GM21390 (cell line): ENCODE data around the gene PLEKHA7.

Source experiments
- ATAC-seq: cut with Tn5 transposase; IDR thresholded peaks from one replicate; pipeline ENCODE4 v1.9.1; 2021; ENCODE audit not compliant: unreplicated experiment

The PLEKHA7 gene

DNA sequence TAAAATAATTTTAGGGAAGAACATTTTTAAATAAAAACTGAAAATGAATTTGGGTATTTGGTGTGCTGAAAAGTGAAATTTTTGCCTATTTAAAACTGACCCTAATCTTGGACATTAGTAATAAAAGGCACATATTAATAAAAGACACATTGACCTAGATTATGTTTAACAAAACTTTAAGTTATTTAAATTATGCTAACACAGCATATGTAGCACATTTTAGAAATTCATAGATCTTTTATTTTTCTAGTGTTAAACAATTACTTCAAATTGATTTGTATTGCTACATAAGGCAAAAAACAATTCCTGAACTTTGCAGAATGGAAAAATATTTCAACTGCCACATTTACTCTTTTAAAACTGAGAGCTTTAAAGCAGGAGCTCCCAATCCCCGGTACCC lies 265.1 kb downstream of the PLEKHA7 start:
- no peak for ATAC-seq

- no peak for ATAC-seq
These were observed 268.1 kb downstream of the PLEKHA7 start for GRCh38 chr11:16745950-16746605.

GRCh38 chr11:16744128-16744725 lies 270.0 kb downstream of the PLEKHA7 start:
- ATAC-seq, result no peak

- no peak for ATAC-seq
These were observed 270.7 kb downstream of the PLEKHA7 start for GRCh38 chr11:16743478-16743877.

- no peak for ATAC-seq
These were observed 272.7 kb downstream of the PLEKHA7 start for GRCh38 chr11:16741473-16741872.

- no peak for ATAC-seq
These were observed 275.0 kb downstream of the PLEKHA7 start for GRCh38 chr11:16738947-16739815.

DNA sequence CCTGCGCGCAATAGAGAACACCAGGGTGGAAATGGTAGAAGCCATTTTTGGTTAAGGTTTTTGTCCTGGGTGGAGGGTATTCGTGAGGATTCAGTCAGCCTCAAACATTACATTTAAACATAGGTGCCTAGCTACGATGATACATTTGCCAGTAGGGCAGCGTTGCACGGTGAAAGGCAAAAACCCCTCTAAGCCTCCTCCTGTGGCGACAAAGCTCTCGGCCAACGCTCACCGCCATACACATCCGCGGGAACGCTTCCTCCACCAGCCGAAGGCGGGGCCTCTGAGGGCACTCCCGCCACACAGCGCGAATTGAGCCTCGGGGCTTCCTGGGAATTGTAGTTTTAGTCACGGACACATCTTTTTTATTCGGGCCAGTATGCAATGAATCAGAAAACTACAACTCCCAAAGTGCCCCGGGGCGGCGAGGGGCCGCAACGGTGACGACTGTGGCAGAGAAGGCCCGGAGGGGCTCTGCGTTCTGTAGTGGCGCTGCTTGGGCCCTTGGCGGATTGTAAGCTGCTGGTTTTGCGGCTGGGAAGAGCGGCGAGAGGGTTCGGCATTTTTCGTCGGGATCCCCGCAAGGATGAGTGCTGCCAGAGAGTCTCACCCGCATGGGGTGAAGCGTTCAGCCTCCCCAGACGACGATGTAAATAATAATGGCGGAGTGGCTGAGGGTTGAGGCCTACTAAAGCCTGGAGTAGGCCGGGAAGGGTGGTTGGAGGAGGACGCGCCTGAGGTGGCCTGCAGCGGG lies 275.8 kb downstream of the PLEKHA7 start, which contains the start of gene C11orf58:
TSS of gene C11orf58 (plus strand) at position 455 of the 754 bp plus-strand sequence. CDS start at position 587, 132 bp downstream.
- ATAC-seq, result peak; percentile 97

DNA sequence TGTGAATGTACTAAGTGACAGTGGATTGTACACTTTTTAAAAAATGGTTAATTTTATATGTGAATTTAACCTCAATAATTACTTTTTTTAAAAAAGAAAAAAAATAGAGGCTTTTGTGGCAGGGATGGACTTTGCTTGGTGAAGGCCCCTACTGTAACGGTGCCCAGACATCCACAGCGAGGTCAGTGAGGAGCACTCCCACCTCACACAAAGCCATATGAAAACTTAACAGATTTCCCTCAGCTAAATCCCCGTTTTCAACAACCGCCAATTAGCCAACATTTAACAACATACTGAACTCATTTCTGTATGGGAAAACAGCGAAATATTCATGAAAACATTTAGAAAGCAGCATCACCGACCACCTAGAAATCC lies 276.4 kb downstream of the PLEKHA7 start:
- ATAC-seq, result peak; percentile 18
